ENCODE measurements around the gene GALR2.

- TF ChIP-seq ZNF70 (CRISPR knock-in tag; IDR thresholded peaks at IDR 0.05) (no peak), PPARA (CRISPR knock-in tag; IDR thresholded peaks at IDR 0.05; ENCODE audit: borderline replicate concordance) (no peak), ZFP3 (CRISPR knock-in tag; IDR thresholded peaks at IDR 0.05) (no peak), BACH2 (CRISPR knock-in tag; IDR thresholded peaks at IDR 0.05; ENCODE audit: borderline replicate concordance) (no peak), ZC3H10 (CRISPR knock-in tag; IDR thresholded peaks at IDR 0.05) (no peak), ARNTL (CRISPR knock-in tag; IDR thresholded peaks at IDR 0.05; ENCODE audit: borderline replicate concordance, low read depth) (no peak)
- TF ChIP-seq, protein P1, sequence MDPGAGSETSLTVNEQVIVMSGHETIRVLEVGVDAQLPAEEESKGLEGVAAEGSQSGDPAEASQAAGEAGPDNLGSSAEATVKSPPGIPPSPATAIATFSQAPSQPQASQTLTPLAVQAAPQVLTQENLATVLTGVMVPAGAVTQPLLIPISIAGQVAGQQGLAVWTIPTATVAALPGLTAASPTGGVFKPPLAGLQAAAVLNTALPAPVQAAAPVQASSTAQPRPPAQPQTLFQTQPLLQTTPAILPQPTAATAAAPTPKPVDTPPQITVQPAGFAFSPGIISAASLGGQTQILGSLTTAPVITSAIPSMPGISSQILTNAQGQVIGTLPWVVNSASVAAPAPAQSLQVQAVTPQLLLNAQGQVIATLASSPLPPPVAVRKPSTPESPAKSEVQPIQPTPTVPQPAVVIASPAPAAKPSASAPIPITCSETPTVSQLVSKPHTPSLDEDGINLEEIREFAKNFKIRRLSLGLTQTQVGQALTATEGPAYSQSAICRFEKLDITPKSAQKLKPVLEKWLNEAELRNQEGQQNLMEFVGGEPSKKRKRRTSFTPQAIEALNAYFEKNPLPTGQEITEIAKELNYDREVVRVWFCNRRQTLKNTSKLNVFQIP (CRISPR knock-in tag; IDR thresholded peaks at IDR 0.05; ENCODE audit: borderline replicate concordance, low read depth), result no peak
Observed at GRCh38 chr17:76048711-76049110, 25.9 kb upstream of the GALR2 start.
